ENCODE measurements around the gene CFAP20DC.

- no peak for TF ChIP-seq CTCF (IDR thresholded peaks at IDR 0.05; ENCODE audit: low read depth, low read length, poor library complexity, severe bottlenecking)
- no peak for TF ChIP-seq EZH2phosphoT487 (IDR thresholded peaks at IDR 0.05; ENCODE audit: borderline replicate concordance, low read length)
These were observed 150.5 kb downstream of the CFAP20DC start for GRCh38 chr3:58899159-58899952.
